GM21786 (cell line): ENCODE data around the gene RNF220.

Experiments
- ATAC-seq: cut with Tn5 transposase; IDR thresholded peaks from one replicate; pipeline ENCODE4 v1.9.1; 2021; ENCODE audit not compliant: unreplicated experiment

RNF220 gene

DNA sequence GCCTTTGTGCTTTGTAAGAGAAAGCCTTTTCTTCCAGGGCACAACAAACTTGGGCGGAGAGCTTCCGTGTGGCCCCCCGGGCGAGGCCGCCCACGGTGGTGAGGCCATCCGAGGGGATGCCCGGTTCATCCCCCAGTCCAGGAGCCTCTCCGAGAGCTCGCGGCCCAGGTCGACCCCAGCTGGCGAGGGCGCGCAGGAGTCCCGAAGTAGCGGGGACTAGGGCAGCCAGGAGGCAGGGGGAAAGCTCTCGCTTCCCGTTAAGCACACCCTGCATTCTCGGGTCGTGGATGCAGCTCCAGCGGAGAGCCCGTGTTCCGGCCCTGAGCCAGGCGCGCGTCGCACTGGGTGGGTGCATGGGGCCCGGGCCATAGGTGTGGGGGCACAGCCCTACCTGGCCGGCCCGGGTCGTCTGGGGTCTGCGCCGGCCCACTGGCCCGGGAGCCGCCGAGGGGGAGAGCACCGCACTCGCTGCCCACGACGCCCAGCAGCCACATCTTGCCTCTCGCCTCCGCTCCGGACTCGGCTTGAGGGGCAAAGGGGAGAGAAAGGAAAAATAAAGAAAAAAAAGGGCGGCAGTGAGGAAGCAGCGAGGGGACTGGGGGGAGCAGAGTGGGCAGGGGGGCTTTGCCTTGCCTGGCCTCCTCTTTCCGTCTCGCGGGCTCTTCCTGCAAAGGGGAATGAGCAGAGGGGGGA is 1.8 kb downstream of the RNF220 start:
- no peak for ATAC-seq

DNA sequence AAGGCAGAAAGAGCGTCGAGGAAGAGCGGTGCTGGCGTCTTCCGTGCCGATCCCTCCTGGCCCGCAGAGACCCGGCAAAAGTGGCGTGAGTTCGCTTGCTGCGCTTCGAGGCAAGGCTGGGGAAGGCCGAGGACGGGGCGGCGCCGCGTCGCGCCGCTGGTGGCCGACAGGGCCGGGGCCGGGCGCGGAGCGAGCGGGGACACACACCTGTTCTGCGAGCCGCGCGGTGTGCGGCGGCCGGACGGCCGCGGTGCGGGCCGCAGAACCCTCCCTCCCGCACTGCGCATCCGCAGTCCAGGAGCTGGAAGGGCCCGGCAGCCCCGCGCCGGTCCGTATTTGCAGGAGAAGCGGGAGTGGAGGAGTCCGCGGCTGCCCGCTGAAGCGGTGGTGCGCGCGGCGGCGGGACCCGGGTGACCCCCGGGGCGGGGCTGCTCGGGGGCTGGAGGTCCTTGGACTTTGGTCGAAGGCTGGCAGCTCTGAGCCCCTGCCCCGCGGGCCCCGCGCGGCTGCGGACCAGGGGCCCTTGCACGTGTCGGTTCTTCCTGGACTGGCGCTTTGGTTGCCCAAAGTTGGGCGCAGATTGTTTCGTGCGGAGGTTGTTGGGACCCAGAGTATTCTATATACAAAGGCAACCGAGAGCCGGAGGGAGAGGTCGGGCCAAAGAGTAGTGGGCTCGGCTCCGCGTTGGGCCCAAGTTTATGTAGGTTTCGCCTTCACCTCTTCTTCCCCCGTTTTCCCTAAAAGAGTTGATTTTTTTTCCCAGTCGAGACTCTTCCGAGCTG is 2.6 kb downstream of the RNF220 start:
- ATAC-seq: no peak

DNA sequence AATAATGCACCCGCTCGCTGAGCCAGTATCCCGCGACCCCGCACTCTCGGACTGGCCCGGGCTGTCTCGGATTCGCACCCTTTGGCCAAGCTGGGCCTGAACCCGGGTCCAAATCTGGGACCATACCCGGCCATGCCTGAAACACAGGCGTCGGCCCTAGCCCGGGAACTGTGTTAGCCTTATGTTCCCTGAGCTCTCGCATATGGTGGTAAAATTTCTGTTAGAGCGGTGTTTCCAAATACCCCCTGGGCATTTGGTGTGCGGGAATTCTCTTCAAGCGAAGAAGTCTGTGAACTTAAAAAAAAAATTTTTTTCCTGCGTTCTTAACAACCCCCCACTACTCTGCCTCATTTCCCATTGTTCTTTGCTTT is 3.1 kb downstream of the RNF220 start:
- ATAC-seq: no peak

DNA sequence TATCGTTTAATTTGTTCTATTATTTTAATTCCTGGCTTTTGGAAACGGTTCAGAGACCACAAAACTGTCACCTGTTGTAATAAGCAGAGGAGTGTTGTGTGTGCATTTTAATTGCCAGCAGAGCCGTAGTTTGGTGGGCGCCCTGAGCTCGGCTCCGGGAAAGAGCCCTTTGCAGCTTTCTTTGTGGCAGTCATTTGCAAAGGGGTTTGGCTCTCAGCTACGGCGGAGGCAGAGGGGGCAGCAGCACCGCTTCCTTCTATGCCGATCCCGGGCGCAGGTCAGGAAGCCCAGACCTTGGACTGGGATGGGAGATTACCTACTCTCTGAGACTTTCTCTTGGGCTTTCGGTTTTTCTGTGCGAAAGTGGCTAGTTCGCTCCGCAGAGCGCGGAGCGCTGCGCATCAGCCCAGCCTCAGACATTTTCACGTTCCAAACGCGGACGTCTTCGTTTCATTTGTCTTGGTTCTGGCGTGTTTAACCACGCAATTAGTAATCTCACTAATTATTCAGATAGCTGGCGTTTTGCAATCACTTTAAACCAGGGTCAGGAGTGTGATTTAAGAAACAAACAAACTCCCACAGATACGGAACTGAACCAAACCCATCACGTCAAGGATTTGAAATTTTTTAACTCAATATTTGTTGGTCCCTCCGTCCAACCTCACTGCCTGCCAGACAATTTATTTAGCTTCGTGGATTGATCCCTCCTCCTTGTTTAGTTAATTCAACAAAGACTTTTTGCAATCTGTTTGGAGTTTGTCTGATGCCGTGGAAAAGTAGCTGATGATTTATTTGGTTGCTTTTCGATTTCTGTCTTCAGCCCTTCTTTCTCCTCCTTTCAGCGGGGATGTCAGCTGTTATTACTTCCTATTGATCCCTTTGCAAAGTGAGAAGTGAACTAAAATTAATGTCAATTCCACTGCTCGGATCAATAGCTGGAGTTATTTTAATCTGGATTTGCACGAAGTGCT is 3.9 kb downstream of the RNF220 start:
- no peak for ATAC-seq

DNA sequence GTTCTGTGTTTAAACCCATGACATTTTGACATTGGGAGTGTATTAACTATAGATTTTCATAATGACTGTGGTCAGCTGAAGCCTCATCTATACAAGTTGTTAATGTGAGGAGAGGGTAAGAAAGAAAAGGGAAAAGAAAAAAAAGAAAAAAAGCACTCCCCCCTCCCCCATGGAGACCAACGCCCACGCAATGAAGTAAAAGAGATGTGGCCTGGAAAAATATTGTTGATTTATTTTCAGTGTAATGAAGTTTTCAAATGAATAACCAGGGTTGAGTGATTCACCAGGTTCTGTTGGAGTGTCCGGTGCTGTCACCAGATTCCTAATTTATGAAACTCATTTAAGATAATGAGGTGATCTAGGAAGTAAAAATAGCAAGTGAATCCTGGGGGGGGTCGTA is 4.7 kb downstream of the RNF220 start:
- ATAC-seq: no peak

DNA sequence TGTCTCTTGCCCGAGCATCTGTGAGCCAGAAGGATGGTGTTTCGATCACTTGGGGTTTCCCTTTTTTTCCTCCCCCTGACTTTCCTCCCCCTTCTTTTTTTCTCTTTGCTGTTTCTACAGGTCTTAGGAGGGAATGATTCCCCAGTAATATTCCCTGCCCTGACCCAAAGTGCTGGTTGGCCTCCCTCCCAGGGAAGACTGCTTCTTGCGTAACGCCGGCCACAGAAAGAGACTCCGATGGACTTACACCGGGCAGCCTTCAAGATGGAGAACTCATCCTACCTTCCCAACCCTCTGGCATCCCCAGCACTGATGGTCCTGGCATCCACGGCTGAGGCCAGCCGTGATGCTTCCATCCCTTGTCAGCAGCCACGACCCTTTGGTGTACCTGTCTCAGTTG is 6.8 kb downstream of the RNF220 start:
- no peak for ATAC-seq

DNA sequence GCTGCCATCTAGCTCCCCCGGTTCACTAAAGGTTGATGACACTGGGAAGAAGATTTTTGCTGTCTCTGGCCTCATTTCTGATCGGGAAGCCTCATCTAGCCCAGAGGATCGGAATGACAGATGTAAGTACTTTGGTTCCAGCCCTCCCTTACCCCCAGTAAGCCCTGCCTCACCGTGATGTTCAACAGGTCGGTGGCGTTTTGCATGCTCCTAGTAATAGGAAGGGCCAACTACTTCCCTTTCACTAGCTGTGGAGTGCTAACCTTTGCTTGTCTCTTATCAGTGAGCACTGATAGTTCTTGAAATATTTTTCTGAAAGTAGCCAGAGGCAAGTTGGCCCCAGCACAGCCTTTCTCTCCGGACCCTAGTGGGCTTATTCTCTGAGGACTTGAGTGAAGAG is 7.5 kb downstream of the RNF220 start:
- no peak for ATAC-seq

DNA sequence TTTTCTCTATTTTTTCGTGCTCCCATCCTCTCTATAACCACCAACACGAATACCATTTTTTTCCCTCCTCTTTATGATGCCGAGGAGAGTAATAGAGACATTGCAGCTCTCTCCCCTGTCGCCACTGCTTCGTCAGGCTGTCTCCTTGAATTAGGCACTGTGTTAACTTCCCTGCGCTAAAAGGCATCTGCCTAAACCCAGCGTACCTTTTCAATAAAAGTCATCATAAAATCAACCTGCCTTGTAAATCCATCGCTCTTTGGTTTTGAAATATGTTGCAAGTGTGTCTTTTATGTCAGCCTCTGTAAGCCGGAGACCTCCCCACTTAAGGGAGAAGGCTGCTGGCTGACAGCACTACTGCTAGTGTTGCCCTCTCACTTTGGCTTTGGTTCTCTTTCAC is 8.7 kb downstream of the RNF220 start:
- no peak for ATAC-seq

DNA sequence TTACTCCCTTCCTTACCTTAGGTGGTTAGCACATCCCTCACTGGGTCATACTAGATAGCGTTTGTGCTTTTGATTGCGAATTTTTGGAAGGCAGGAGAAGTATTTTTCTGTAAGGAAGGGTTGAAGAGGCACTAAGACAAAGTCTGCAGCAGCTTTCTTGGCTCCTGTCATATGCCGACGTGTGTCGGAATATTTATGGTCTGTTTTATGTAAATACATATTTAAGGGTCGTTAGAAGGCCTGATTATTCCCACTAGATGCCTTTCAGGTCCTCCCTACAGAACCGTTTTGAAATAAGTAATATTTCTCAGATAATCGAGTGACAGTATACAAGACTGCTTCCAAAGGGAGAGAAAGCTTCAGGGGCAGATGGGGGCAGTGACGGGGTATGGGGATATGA is 10.0 kb downstream of the RNF220 start:
- no peak for ATAC-seq

DNA sequence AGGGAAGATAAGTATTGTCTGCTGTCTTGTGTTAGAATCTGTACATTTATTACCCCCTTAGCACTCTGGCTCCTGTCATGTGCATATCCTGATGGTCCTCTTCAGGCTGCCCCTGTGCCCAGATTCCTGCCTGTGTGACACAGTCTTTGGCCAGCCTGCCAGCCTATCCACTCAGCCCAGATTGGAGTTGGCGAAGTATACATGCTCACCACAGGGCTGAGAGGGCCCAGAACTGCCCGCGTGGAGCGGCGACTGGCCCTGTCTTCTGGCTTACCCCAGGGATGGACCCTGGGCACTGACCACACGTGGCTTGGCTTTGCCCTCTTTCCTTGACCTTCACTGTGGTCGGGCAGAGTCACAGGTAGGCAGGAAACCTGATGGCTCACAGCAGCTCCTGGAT is 11.4 kb downstream of the RNF220 start:
- ATAC-seq: no peak

DNA sequence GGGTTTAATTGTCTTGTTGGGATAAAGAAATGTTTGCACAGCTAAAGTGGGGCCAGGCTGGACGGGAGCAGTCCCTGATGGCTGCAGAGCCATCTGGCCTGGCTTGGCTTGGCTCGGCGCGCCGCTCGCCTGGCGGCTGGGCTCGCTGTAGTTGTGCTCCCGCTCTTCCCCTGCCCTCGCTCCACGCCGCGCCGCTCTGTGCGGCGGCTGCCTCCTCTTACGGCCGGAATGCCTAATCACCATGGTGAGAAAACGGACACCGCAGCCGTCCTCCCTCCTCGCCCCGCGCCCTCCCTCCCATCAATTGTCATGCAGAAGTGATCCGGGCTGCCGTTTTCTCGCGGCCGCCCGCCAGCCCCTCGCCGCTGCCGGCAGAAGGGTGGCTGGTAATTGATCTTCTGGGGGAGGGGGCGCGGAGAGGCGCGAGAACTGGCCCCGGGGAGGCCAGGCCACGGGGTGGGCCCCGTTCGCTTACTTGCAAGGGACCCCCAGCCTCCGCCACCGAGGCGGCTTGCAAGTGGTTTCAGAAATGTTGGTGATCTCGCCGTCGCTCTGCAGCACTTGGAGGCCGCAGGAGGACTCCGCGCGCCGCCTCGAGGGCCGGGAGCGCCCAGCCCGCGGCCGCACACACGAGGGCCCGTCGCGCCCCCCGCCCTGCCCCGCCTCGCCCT is 12.4 kb downstream of the RNF220 start:
- ATAC-seq: no peak

DNA sequence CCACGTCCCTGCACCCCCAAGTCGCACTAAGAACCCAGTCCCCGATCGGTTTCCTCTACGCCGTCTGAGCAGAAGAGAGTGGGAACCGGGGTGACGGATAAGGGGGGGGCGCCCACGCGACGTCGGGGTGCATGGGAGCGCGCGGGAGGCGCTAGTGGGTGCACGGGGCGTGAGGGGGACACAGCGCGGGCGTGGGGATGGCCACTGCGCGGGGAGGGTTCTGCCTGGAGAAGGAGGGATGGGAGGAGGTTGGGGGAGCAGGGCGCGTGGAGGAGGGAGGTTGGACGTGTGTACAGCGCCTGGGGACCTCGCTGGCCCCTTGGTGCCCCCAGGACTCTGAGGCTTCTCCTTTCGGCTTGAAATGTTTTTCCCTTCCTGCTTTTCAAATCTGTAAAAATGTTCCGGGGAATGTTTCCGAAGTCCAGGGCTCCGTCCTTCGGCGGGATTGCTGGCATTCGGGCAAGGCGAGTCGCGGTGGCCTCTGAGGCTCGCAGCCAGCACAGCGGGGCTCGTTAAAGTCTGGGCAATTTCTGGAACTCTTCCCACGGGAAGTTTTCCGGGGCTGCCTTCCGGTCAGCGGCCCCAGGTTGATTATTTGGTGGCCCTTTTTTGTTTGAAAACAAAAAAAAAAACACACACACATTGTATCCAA is 13.1 kb downstream of the RNF220 start:
- ATAC-seq: no peak

DNA sequence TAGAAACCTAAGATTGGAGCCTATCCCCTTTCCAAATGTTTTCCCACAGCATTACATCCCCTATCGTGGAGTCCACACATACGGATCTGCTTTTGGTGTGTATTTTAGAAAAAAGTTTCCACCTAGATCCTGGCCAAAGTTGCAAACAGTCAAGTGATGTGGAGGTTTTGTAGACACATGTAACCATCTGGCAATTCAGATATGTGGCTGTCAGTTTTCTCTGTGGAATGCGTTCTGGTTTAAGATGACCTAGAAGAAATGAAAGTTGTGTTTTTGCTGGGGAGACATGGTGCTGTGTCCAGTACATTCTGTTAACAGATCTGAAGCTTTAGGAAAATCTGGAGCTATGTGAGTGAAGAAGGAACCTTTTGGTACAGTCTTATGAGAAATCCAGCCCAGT is 14.8 kb downstream of the RNF220 start:
- no peak for ATAC-seq

DNA sequence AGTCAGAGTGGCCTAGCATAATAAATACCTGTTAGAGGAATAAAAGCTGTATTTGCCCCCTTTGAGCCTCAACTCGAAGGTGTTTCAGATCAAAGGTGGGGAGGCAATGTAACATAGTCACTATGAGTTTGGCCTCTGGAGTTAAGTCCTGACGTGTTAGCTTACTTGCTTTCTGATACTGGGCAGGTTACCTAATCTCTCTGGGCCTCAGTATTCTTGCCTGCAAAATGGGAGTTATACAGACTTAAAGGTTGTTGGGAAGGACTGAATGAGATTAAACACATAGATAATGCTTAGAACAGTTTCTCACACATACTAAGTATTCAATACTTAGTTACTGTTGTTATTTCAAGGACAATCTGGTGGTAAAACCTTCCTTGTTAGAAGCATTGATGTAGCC is 15.5 kb downstream of the RNF220 start:
- ATAC-seq: no peak

DNA sequence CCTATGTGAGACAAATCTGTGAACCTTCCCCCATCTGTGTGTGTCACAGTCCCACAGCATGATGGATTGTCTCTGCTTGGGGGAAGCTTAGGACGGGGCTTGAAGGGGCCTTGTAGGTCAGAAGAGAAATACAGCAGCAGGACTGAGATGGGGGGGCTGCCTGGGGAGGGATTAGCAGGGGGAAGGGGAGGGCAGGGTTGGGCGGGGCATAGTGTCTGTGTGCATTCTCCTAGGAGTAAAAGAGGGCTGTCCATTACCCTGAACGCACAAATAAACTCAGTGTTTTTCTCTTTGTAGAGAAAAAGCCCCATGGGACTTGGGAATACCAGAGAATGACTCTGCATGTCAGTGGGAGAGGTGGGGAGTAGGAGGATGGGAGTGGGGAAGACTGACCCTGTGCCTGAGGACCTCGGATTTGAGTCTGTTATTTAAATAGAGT is 16.4 kb downstream of the RNF220 start:
- no peak for ATAC-seq

DNA sequence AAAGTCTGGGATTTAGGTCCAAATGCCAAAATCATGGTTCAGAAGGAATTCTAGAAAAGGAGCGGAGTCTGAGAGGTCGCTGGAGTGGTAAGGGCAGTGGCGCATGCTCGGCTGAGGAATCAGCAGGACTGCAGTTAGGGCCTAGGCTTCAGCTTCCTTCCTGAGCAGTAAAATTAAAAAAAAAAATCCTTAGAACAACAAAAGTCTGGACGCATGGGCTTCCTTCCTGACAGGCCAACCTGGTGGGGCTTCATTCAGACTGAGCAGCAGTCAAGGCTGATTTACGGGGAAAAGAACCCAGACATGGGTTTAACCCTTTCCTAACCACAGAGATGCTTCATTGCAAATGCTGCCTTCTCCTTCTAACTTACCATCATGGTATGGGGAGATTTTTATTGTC is 17.1 kb downstream of the RNF220 start:
- no peak for ATAC-seq

DNA sequence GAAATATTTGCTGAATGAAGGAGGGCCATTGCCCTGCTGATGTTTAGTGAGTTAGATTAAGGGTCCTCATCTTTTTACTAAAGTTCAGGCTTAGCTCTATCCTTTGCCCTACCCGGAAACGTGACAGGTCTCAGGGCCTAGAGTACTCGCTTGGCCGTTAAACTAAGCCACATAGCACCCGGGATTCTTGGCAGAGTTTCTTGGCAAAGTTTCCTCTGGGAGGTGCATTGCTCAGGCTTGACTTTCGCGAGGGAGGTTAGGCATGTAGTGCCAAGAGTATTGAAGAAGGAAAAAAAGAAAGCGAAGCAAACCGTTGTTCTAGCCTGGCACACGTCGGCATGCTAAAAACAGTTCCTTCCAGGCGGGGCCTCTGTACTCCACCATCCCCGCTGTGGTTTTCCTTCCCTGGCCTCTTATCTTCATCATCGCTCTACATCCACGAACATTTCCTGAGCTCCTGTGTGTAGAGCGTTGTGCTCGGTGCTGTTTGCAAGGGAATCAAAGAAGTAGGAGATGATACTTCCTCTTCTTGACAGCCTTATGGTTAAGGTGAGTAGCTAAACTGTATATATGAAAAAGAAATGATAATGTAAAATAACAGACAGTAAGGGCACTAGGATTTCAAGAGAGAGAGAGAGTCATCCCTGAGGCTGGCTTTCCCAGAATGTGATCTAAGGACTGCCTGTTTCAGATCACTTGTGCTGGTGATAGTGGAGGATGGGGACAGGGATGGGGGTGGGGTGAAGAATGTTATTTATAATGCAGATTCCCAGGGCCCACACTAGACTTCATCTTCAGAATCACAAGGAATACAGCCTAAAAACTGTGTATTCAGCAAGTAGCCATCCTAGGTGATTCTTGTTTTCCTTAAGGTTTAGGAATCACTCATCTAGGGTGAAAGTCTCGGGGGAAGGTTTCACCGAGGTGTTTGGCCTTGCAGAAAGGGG is 18.8 kb downstream of the RNF220 start:
- no peak for ATAC-seq

DNA sequence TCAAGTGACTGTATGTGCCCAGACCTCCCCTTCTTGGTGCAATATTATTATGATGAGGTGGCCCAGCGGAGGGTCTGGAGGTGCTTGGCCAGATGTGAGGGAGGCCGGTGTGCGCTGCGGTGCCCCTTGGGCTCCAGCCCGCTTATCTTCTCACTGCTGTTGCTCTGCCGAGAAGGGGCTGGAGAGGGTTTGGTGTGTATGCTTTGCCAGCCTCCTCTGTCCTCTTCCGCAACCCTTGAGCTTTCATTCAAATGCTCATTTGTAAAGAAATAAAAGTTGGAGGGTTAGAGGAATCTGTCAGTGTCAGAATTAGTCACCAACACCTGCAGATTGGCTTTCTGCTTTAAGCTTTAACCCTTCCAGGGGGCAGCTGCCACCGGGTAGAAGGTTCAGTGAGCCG is 19.7 kb downstream of the RNF220 start:
- ATAC-seq: no peak

DNA sequence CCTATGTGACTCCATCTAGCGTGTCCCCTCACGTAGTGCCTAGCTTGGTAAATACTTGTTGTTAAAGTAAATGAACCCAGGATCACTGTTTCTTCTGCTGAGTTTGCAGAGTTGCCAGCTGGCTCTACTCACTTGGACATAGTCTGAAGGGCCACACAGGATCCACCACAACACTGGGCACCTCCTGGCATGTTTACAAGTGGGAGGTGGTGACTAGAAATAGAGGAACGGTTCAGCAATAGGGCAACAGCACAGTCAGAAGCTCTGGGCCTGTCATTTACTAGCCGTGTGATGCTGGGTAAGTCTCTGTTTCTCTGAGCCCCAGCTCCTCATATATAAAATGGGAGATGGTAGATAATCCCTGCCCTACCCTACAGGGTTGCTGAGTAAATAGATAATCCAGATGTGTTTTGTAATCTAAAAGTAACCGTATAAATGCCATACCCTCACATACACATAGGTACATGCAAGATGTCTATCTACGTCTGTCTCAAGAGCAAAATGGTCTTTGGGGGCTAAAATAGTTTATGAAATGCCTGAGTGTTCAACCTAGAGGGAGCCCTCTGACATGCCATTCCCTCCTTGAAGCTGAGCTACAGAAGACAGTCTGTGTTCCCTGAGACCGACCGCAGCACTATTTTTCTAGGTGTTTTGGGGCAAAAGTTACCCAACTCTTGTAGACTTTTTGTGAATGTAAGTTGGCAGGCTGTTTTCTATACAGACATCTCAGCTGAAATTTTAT is 20.5 kb downstream of the RNF220 start:
- no peak for ATAC-seq
